Superior temporal gyrus (tissue), 1 donor: ENCODE data around the gene CPLX1.
"Not testable (repeated sequence)": the region's sequence is repeated elsewhere in the genome, so short reads cannot be mapped to it uniquely, and the experiment has no call there.

Experiments
- DNase-seq: peaks from one replicate; pipeline ENCODE4 v3.0.0-alpha.2; 2016; ENCODE audit errors: extremely low spot score

CPLX1 gene

DNA sequence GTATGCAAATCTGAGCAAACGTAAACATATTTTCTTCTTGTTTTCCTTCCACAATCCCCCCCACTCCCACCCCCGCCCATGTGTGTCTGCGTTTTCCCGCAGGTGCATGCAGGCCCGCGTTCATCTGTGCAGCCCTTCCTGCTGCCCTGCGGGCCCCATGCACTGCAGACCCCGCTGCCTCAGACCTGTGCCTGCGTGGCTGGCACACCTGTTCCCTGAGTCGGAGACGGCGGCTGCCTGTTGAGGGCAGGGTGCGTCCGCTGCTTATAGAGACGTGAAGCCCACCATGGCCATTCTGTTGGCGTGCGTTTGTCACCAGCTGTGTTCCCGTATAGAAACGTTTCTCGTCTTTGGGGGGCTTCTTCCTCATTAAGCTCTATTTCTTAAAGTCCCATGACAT lies 68.8 kb downstream of the CPLX1 start:
- DNase-seq, result no peak

DNA sequence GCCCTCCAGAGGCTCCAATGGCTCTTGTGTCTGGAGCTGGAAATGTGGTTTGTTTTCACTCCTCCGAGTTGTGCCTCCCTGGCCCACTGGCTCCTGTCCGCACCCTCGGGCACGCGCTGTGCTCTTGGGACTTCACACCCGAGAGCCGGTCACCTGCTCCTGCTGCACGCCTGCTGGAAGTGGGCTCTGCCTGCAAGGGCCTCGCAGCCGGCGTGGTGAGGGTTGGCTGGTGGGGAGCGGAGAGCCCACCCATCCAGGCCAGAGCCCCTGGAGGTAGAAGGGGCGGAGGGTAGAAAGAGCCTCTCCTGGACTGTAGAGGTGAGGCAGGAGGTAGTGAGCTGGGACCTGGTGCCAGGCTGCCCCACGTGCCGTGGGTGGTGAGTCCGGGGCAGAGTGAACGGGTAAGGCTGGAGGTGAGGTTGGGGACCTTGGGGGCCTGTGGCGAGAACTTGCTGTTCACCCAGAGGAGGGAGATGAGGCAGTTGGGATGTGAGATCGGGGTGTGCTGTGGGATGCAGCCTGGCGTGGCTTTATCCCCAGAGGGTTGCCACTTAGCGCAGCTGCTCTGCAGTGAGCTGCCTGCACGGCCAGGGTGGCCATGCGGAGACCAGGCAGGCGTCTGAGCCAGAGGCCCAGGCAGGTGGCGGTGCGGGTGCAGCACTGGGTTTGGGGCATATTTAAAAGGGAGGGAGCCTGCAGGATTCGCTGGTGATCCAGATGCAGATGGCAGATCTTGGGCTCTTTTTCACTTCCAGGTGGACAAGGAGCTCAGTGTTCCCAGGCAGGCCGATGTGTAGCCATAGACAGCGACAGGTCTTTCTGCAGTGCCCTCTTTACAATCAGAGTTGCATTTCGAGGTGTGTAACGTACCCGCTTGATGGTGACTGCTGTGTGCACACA lies 71.5 kb downstream of the CPLX1 start:
- DNase-seq, result no peak

DNA sequence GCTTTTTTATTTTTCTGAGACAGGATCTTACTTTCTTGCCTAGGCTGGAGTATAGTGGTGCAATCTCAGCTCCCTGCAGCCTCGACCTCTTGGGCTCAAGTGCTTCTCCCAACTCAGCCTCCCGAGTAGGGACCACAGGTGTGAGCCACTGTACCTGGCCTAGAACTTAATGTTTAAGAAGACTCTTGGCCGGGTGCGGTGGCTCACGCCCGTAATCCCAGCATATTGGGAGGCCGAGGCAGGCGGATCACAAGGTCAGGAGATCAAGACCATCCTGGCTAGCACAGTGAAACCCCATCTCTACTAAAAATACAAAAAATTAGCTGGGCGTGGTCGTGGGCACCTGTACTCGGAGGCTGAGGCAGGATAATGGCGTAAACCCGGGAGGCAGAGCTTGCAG lies 72.7 kb downstream of the CPLX1 start:
- not testable (repeated sequence) for DNase-seq

DNA sequence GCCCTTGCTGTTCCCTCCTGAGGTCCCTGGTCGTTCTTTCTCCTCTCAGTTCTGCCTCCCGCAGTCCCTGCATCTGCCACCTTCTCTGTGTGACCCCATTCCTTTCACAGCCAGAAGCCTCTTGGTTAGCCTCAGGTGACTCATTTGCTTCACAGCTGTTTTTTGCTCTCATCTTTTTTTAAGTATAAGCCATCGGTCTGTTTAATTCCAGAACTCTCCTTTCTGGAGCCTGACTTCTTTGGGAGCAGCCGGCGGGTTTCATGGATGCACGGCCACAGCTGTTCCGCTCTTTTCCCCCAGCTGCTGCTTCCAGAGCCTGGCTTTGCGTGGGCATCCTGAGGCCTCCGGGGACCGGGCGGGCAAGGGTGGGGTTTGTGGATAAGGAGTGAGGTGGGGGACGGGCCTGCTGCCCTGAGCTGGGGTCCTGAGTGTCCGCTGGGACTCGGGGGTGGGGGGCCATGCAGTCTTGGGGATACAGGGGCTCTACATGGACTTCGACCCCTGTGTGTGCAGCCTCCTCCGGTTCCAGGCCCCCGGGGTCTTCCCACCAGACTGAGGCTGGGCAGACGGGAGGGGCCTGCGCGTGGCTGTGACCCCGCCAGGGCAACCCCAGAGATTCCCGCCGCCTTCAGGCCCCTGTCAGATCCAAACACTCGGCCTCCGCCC lies 73.6 kb downstream of the CPLX1 start:
- DNase-seq, result no peak

DNA sequence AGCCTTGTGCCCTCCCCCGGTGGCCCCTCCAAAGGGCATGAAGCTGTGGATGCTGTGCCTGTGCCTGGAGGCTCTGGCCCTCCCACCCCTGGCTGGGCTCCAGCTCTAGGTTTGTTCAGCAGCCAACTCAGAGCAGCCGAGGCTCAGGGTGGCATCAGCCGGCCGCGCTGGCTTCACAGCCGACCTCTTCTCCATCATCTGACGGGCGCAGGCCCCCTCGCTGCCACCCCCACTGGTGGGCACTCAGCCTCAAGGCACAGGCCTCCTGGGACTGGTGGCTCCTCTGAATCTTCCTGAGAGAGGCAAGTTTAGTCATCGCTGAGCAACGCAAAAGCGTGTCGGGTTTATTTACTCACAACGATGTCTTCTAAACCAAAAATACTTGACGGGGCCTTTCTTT lies 74.3 kb downstream of the CPLX1 start:
- DNase-seq, result no peak

DNA sequence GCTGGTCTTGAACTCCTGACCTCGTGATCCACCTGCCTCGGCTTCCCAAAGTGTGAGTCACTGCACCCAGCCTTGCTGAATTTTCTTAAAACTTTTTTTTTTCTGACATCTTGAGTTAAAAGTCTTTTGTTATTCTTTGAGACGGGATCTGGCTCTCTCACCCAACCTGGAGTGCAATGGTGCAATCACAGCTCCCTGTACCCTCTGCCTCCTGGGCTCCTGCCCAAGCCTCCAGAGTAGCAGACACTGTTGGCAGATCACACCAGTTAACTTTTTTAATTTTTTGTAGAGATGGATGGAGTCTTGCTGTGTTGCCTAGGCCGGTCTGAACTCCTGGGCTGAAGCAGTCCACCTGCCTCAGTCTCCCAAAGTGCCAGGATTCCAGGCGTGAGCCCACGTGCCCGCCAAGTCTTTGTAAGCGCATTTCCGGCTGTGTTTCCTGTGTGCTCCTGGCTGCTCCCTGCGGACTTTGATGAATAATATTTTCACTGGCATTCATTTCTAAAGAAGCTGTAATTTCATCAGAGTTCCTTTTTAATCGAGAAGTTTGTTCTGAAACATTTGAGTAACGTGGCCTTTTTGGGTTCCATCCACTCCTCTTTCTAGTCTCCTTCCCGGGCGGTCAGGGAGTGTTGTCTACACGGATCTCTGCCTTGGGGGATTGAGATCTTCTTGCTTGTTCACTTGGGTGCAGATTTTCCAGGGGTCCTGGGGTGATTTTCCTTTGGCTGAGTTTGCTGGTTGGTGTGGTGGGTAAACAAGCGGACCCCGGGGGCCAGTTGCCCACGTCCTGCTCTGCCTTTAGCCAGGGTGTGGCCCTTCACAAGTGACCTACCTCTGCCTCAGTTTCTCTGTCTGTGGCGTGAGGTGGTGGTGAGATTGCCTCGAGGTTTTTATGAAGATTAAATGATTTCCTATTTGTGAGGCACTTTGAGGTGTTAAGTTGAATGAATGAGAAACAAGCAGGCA lies 75.9 kb downstream of the CPLX1 start:
- no peak for DNase-seq

DNA sequence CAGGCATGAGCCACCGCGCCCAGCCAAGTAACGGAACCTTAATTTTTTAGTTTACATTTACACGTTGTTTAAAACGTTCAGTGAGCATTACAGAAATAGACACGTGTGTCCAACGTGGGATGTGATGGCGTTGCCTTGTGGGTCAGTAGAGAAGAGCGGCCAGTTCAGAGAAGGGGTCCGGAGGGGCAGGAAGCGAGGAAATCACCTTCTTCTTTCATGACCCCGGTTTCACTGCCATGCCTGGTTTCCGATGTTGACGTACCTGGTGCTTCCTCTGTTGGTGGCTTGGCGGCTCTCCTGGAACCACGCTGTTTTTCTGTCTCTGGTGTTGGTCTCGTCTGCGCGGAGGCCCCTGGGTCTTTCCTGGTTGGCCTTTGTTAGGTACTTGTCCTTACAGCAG lies 77.5 kb downstream of the CPLX1 start:
- no peak for DNase-seq

DNA sequence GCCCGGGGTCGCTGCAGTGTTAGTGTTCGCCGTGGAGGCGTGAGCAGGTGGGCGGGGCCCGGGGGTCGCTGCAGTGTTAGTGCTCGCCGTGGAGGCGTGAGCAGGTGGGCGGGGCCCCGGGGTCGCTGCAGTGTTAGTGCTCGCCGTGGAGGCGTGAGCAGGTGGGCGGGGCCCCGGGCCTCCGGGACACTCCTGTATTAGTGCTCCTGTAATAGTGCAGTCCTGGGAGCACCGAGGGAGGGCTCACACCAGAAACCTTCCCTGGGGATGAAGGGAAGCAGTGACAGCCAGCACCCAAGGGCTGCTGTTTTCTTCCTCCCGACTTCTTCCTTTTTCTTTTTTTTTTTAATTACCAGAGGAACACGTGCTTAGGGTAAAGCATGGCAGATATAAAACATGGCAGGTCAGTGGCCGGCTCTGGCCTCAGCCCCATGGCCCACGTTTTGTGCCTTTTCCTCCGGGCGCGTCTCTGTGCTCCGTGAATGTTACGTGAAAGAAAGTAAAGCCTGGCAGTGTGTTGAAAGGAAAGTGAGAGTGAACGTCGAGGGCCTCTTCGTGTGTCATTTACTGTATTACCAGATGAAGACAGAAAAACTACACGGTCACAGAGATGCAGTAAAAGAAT lies 78.3 kb downstream of the CPLX1 start:
- DNase-seq, result no peak

DNA sequence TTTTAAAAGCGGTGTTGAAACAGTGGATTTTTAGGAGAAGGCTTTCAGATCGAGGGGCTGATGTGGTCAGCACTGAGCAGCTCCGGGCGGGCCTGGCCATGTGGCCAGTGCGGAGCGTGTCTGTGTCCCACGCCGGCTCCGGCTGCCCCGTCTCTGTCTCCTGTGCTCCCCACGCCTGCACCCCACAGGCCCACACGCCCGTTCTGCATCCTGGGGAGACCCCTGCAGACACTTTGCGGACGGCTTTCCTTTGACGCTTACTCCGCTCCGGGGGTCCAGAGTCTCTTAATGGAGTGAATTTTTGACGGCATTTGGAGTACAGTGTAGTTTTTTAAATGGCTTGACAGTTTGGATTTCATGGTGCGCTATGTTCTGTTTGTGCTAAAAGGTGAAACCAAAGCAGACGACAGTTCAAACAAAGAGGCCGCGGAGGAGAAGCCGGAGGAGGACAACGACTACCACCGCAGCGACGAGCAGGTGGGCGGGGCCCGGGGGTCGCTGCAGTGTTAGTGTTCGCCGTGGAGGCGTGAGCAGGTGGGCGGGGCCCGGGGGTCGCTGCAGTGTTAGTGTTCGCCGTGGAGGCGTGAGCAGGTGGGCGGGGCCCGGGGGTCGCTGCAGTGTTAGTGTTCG lies 81.6 kb downstream of the CPLX1 start:
- DNase-seq, result no peak

DNA sequence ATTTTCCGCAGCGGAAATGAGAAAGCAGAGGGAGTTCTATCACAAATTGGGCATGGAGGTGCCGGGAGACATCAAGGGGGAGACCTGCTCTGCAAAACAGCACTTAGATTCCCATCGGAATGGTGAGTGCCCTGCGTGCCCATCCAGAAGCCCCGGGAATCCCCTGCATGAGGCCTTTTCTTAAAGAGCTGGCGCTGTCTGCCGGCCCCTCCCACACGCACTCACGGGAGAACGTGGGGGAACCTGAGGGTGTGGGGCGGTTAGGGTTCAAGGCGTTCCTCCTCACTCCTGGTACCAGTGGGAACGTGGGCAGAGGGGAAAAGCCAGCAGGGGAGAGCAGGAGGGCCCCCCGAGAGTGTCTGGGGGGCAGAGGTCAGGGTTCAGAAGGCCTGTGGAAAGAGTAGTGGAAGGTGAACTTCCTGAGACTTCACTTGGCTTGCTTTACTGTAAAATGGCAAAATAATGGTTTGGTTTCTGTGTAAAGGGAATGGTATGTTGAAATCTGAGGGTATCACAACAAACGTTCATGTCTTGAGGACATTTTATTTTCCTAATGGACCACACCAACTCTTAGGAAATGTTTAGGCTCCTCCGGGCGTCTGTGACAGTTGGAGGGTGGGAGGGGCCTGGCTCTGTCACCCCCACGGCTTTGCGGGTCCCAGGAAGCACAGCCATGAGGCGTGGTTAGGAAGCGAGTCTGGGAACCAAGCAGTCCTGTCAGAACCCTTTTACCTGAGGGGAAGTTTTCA lies 82.3 kb downstream of the CPLX1 start:
- DNase-seq, result no peak

DNA sequence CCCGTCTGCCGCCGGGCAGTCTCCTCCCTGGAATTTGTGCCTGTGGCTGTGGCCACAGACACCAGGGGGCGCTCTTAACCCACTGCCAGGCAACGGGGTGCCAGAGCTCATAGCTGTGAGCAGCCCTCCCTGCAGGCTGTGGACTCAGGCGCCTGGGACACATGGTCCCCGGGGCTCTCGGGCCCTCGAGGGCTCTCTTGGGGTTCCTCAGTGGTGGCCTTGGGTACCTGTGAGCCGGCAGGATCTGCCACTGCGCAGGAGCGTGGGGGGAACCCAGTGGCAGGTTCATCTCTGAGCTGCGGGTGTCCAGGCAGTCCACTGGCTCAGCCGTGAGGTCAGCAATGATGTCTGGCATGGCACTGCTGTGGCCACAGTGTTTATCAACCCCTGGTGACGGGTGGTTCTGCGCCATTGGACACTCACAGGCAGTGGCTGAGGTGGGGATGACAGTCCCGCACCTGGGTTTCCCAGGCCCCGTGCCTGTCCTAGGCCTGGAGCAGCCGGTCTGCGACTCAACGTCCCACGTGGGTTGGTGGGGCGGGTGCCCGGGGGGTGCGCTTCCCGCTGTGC lies 83.1 kb downstream of the CPLX1 start:
- peak; percentile 67 for DNase-seq

DNA sequence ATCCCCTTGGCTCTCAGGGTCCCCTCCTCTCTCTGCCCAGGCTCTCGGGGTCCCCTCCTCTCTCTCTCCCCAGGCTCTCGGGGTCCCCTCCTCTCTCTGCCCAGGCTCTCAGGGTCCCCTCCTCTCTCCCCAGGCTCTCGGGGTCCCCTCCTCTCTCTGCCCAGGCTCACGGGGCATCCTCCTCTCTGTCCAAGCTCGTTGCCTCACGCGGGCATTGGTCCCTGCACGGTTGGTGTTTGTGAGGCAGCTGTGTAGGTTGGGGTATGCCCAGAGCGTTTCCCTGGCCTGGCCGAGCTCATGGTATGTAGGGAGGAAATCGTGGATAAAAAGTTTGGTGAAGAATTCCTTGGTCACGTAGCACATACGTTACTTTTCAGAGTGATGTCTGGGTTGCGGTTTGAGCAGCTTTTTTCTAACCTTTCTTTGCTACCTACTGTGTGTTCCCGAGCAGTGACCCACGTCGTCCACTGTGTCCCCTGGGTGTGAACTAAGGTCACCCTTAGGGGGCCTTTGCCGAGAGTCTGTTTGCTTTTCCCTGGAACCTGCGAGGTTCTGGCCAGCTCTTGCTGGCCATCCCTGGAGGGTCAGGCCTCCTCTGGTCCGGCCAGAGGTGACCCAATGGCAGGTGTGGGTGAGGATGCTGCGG lies 83.7 kb downstream of the CPLX1 start:
- DNase-seq, result no peak

DNA sequence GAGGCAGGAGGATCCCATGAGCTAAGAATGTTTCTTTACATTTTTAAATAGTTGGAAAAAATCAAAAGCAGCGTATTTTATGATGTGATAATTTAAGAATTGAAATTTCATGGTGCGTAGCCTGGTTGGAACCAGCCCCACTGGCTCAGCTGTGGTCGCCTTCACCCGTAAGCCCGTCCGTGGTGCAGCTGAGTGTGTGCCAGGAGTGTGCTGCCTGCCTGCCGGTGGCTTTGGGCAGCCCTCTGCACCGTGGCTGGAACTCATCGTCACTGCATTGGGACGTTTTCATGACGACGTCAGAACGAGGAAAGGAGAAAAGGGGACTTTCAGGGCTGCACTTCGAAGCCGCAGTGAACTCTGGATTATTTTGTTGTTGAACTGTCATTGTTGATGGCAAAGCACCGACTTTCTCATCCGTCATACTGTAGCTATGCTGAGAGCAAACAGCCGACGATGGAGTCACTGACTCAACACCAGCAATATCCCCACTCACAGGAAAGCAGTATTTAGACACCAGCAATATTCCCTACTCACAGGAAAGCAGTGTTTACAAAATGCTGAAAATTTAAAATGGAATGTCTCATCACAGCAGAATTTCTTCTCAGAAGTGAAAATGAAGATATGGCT lies 85.2 kb downstream of the CPLX1 start:
- DNase-seq, result no peak

DNA sequence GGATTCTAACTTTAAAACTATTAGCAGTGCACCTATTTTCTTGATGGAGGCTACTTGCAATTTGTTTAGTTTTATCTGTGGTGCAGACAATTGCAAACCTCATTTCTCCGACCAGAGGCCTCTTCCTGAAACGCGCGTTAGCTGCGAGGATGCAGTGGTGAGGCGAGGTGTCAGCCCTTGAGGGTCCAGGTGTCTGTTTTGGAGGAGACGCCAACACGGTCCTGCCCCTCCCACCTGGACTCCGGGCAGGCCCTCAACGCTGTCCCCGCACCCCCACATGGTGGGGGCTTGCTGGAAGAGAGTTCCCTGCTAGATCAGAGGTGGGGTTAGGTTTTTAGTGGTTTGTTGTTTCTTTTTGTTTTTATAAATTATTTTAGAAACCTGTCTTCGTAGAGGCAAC lies 85.9 kb downstream of the CPLX1 start:
- no peak for DNase-seq

DNA sequence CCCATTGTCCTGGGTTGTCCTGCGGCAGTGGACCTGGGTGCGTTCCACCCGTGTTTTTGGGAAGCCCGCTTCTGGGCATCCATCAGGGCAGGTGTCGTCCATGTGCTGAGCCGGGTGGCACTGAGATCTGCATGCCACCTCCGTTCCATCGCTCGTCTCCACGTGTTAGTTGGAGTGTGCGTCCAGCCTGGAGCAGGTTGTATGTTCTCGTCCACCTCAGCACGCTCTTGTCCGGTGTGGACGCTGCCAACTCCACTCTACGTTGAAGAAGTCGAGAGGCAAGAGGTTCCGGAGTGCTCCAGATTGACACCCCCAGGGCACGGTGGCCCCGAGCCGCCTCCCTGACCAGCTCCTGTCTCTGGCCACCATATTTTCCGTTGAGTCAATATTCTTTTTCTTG lies 86.4 kb downstream of the CPLX1 start:
- DNase-seq, result no peak

DNA sequence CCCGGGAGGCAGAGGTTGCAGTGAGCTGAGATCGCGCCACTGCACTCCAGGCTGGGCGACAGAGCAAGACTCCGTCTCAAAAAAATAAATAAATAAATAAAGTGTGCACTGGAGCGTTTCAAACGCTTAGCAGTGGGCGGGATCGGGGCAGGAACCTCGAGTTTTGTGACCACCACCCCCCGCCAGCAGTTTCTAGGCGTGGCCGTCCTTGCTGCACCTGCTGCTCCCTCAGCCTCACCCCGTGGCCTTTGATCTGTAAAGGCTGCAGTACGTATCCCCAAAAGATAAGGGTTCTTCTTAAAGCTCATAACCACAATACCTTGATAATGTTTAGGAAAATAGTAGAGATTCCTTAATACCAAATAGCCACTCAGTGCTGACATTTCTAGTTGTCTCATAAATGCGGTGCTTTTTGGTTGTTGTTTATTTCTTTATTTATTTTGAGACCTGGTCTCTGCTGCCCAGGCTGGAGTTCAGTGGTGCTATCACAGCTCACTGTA lies 87.1 kb downstream of the CPLX1 start:
- no peak for DNase-seq

DNA sequence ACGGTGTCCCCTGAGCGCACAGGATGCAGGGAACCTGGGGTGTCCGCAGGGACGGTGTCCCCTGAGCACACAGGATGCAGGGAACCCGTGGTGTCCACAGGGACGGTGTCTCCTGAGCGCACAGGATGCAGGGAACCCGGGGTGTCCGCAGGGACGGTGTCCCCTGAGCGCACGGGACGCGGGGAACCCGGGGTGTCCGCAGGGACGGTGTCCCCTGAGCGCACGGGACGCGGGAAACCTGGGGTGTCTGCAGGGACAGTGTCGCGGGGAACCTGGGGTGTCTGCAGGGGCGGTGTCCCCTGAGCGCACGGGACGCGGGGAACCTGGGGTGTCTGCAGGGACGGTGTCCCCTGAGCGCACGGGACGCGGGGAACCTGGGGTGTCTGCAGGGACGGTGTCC lies 89.4 kb downstream of the CPLX1 start:
- not testable (repeated sequence) for DNase-seq

DNA sequence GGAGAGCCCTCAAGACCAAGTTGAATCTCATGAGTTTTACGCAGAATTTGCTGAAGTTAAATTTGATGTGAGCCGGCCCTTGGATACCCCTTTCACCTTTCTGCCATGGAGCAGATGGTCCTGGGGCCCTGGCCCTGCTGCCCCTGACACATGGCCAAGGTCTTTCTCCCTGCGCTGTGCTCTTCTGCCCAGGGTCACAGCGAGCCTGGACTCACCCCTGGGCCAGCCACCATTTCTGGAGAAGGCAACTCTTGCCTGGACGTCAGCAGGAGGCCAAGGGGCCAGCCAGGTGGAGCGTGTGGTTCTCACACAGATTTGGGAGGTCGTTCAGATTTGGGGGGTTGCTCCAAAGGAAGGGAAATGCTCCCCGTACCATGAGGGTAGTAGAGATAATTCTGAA lies 90.3 kb downstream of the CPLX1 start:
- DNase-seq, result no peak
